IMR-90 (cell line): ENCODE data around the gene ORAI3. TPM values are rescaled to one million over a fixed set of nuclear protein-coding genes. Genes with fewer than 3 reads are reported as not detected.
A peak's percentile ranks its signal among the peaks of the same experiment; 100 is the strongest.

Source experiments
- ATAC-seq: fragments of 200-7000 bp; cut with Tn5 transposase; 2 replicates; pipeline ENCODE4 v1.9.1; 2020; ENCODE audit warnings: low read depth, mild to moderate bottlenecking, moderate library complexity
- BruUV-seq: library from RNA; stranded (reverse); fragments of 400-500 nt; replicated peaks from 2 replicates; lab custom pipeline; 2021; lab: Mats Ljungman, UMichigan
- CTCF ChIA-PET: fragments of 300-600 bp; formaldehyde crosslinking; extraction: SDS; loops from one replicate; lab custom pipeline; 2021; ENCODE audit warnings: antibody characterized with exemption; lab: Yijun Ruan, JAX
- POLR2A ChIA-PET: fragments of 300-600 bp; sonication (Branson Sonifier 250); formaldehyde crosslinking; loops from one replicate; lab custom pipeline; 2022; ENCODE audit warnings: antibody characterized with exemption; ENCODE audit not compliant: unreplicated experiment; lab: Charles Lee
- DNase-seq: peaks from one replicate; pipeline ENCODE4 v3.0.0; 2013
- H2AFZ ChIP-seq: replicated peaks from 2 replicates; pipeline ENCODE3; 2013; ENCODE audit warnings: low read length, mild to moderate bottlenecking; ENCODE audit not compliant: poor library complexity
- H2AK5ac ChIP-seq: 2 replicates; pipeline ENCODE4 v1.6.1; 2013; ENCODE audit warnings: low read depth, low read length, inconsistent platforms
- H2AK9ac ChIP-seq: replicated peaks from 2 replicates; pipeline ENCODE3; 2013; ENCODE audit warnings: mild to moderate bottlenecking, low read depth, low read length, moderate library complexity; ENCODE audit not compliant: poor library complexity
- H2BK120ac ChIP-seq: 2 replicates; pipeline ENCODE4 v1.6.1; 2013; ENCODE audit warnings: low read depth, low read length, inconsistent platforms
- H2BK15ac ChIP-seq: 3 replicates; pipeline ENCODE4 v1.6.1; 2013; ENCODE audit warnings: low read depth, low read length, inconsistent platforms
- H2BK20ac ChIP-seq: 2 replicates; pipeline ENCODE4 v1.6.1; 2013; ENCODE audit warnings: low read depth, mild to moderate bottlenecking, inconsistent platforms, low read length, moderate library complexity
- H2BK5ac ChIP-seq: 2 replicates; pipeline ENCODE4 v1.6.1; 2013; ENCODE audit warnings: mild to moderate bottlenecking, low read depth, low read length, inconsistent platforms; ENCODE audit not compliant: poor library complexity, severe bottlenecking
- H3K14ac ChIP-seq: replicated peaks from 2 replicates; pipeline ENCODE4 v1.6.1; 2013; ENCODE audit warnings: low read depth, low read length, inconsistent platforms
- H3K18ac ChIP-seq: 2 replicates; pipeline ENCODE4 v1.6.1; 2013; ENCODE audit warnings: low read depth, low read length, control low read depth
- H3K23ac ChIP-seq: 2 replicates; pipeline ENCODE4 v1.6.1; 2013; ENCODE audit warnings: low read depth, low read length, inconsistent platforms
- H3K27ac ChIP-seq: 2 replicates; pipeline ENCODE4 v1.5.1; 2013; ENCODE audit warnings: mild to moderate bottlenecking, control low read depth, low read length; ENCODE audit not compliant: insufficient read depth
- H3K27me3 ChIP-seq: 2 replicates; pipeline ENCODE4 v1.6.1; 2013; ENCODE audit warnings: low read length; ENCODE audit not compliant: control insufficient read depth, insufficient read depth
- H3K36me3 ChIP-seq: 2 replicates; pipeline ENCODE4 v1.6.1; 2013; ENCODE audit warnings: low read length, mixed read lengths; ENCODE audit not compliant: control insufficient read depth, insufficient read depth
- H3K4ac ChIP-seq: 2 replicates; pipeline ENCODE4 v1.6.1; 2013; ENCODE audit warnings: low read depth, low read length, inconsistent platforms
- H3K4me1 ChIP-seq: 2 replicates; pipeline ENCODE4 v1.6.1; 2013; ENCODE audit warnings: low read length, mixed read lengths; ENCODE audit not compliant: control insufficient read depth, insufficient read depth
- H3K4me2 ChIP-seq: 2 replicates; pipeline ENCODE4 v1.6.1; 2013; ENCODE audit warnings: low read depth, mild to moderate bottlenecking, control low read depth, low read length, moderate library complexity
- H3K4me3 ChIP-seq: 2 replicates; pipeline ENCODE4 v1.5.1; 2013; ENCODE audit warnings: low read depth, mild to moderate bottlenecking, control low read depth, low read length, moderate library complexity; ENCODE audit not compliant: insufficient read depth
- H3K56ac ChIP-seq: 2 replicates; pipeline ENCODE4 v1.6.1; 2013; ENCODE audit warnings: low read length, inconsistent platforms; ENCODE audit not compliant: insufficient read depth; ENCODE audit errors: extremely low read depth
- H3K79me1 ChIP-seq, 2 experiments: 2 replicates each; pipeline ENCODE4 v1.6.1; 2013; ENCODE audit warnings: low read length in 2 of 2, inconsistent platforms in 1 of 2, low read depth in 1 of 2
- H3K9ac ChIP-seq: 2 replicates; pipeline ENCODE4 v1.6.1; 2013; ENCODE audit warnings: low read depth, low read length, control low read depth
- H3K9me1 ChIP-seq: 2 replicates; pipeline ENCODE4 v1.6.1; 2013; ENCODE audit warnings: low read length, inconsistent platforms; ENCODE audit not compliant: insufficient read depth
- H3K9me3 ChIP-seq: 2 replicates; pipeline ENCODE4 v1.6.1; 2013; ENCODE audit warnings: low read length; ENCODE audit not compliant: control insufficient read depth, insufficient read depth
- H4K20me1 ChIP-seq: 2 replicates; pipeline ENCODE4 v1.6.1; 2013; ENCODE audit warnings: low read length, inconsistent platforms; ENCODE audit not compliant: insufficient read depth
- H4K5ac ChIP-seq: 2 replicates; pipeline ENCODE4 v1.6.1; 2013; ENCODE audit warnings: mild to moderate bottlenecking, low read depth, low read length, control low read depth
- H4K8ac ChIP-seq, 2 experiments: 2 replicates each; pipeline ENCODE4 v1.6.1; 2013; ENCODE audit warnings: low read depth in 2 of 2, low read length in 2 of 2, control low read depth in 1 of 2, inconsistent platforms in 1 of 2
- H4K91ac ChIP-seq: 2 replicates; pipeline ENCODE4 v1.6.1; 2013; ENCODE audit warnings: low read depth, low read length, inconsistent platforms; ENCODE audit not compliant: insufficient read depth
- BHLHE40 ChIP-seq: fragments of 150-350 bp; IDR thresholded peaks from 2 replicates; pipeline ENCODE4 v1.6.1; 2016; ENCODE audit warnings: mild to moderate bottlenecking, low read depth, low read length
- CEBPB ChIP-seq: IDR thresholded peaks from 2 replicates; pipeline ENCODE4 v1.6.1; 2012; ENCODE audit warnings: low read depth, low read length, improper control_type of control experiment
- CHD1 ChIP-seq: IDR thresholded peaks from 2 replicates; pipeline ENCODE4 v1.6.1; 2012; ENCODE audit warnings: low read depth, low read length, improper control_type of control experiment
- CTCF ChIP-seq: conservative IDR thresholded peaks from 2 replicates; pipeline ENCODE4 v1.5.1; 2012; ENCODE audit warnings: mild to moderate bottlenecking, low read depth, low read length, improper control_type of control experiment
- FOS ChIP-seq: fragments of 150-350 bp; IDR thresholded peaks from 2 replicates; pipeline ENCODE4 v1.6.1; 2016; ENCODE audit warnings: low read depth, low read length
- MAFK ChIP-seq: IDR thresholded peaks from 2 replicates; pipeline ENCODE4 v1.6.1; 2012; ENCODE audit warnings: low read depth, low read length, improper control_type of control experiment
- MAZ ChIP-seq: IDR thresholded peaks from 2 replicates; pipeline ENCODE4 v1.6.1; 2012; ENCODE audit warnings: low read depth, mild to moderate bottlenecking, low read length, improper control_type of control experiment, moderate library complexity, borderline replicate concordance
- MXI1 ChIP-seq: IDR thresholded peaks from 2 replicates; pipeline ENCODE4 v1.6.1; 2012; ENCODE audit warnings: low read depth, mild to moderate bottlenecking, low read length, moderate library complexity, borderline replicate concordance
- NFE2L2 ChIP-seq: fragments of 150-350 bp; IDR thresholded peaks from 2 replicates; pipeline ENCODE4 v1.6.1; 2016; ENCODE audit warnings: low read depth, mild to moderate bottlenecking, low read length
- RAD21 ChIP-seq: IDR thresholded peaks from 2 replicates; pipeline ENCODE4 v1.6.1; 2012; ENCODE audit warnings: low read length, improper control_type of control experiment
- RCOR1 ChIP-seq: IDR thresholded peaks from 2 replicates; pipeline ENCODE4 v1.6.1; 2012; ENCODE audit warnings: mild to moderate bottlenecking, low read length, improper control_type of control experiment; ENCODE audit not compliant: insufficient replicate concordance
- RFX5 ChIP-seq: IDR thresholded peaks from 2 replicates; pipeline ENCODE4 v1.8.0; 2012; ENCODE audit warnings: low read depth, mild to moderate bottlenecking, low read length, moderate library complexity
- SMC3 ChIP-seq: fragments of 150-350 bp; IDR thresholded peaks from 2 replicates; pipeline ENCODE4 v1.6.1; 2016; ENCODE audit warnings: low read depth, mild to moderate bottlenecking, antibody characterized with exemption, low read length, moderate library complexity
- USF2 ChIP-seq: fragments of 150-350 bp; IDR thresholded peaks from 2 replicates; pipeline ENCODE4 v1.6.1; 2017; ENCODE audit warnings: mild to moderate bottlenecking, antibody characterized with exemption, low read length, low read depth
- WGBS, 2 experiments: methylation state at CpG; one replicate each; pipeline versions ENCODE4 v1.1.5 to v1.1.7; 2013; ENCODE audit warnings: missing lambda C conversion rate in 2 of 2; ENCODE audit not compliant: insufficient read length in 1 of 2; ENCODE audit errors: extremely low coverage in 2 of 2; 5-methylcytosine and 5-hydroxymethylcytosine counted together
- dilution Hi-C: fragments of 300-500 bp; cut with HindIII; formaldehyde crosslinking; loops from one replicate; pipeline ENCODE4 v1.14.3; 2018; ENCODE audit warnings: low sequenced_read_pairs; ENCODE audit not compliant: unreplicated experiment
- in situ Hi-C: fragments of 300-500 bp; cut with MboI; formaldehyde crosslinking; loops from 3 replicates; pipeline ENCODE4 v1.14.3; 2019; ENCODE audit warnings: low sequenced_read_pairs, inconsistent platforms, mixed read lengths
- intact Hi-C: fragments of 100-400 bp; cut with micrococcal nuclease; formaldehyde crosslinking; loops from 2 replicates; pipeline ENCODE4 v1.10.0; 2022
- polyA plus RNA-seq, 3 experiments: library from polyadenylated mRNA; depleted of rRNA; stranded (reverse); fragments of >200 nt; gene quantifications; 2 replicates each; pipeline ENCODE4 v1.2.3, GENCODE V29; 2012; ENCODE audit warnings: low replicate concordance in 1 of 3
- total RNA-seq: library from RNA; depleted of rRNA; stranded (reverse); fragments of >200 nt; gene quantifications from 2 replicates; pipeline ENCODE4 v1.2.3, GENCODE V29; 2012

The ORAI3 gene
- total and polyA plus RNA-seq, 2 of the 4 experiments (the other 2 are of a cell fraction), result 6.8 to 16.9 TPM

- Histone ChIP-seq H3K79me1 (peaks cover 4 to 45% of the 10 kb centered on the region in 2 experiments; a peak in 2 of 4 replicates), H2BK20ac (peak within 1 kb of the TSS; percentile 65), H4K8ac (peak within 1 kb of the TSS; percentile 83 to 99), H4K20me1 (peaks cover 4% of the 10 kb centered on the region; the same call in 1 of the 2 replicates), H2AK9ac (peak within 1 kb of the TSS; percentile 98), H3K4me1 (peaks cover 2% of the 10 kb centered on the region; the same call in 1 of the 2 replicates), H3K23ac (peak within 1 kb of the TSS; percentile 87), H3K9me3 (no peaks in the 10 kb centered on the region), H2AK5ac (peak within 1 kb of the TSS; percentile 100), H3K27ac (peak within 1 kb of the TSS; percentile 94), H3K4me2 (peak within 1 kb of the TSS; percentile 83), H2BK5ac (peak within 1 kb of the TSS; percentile 97), H3K56ac (peak within 1 kb of the TSS; percentile 92), H3K36me3 (peaks cover 12% of the 10 kb centered on the region; the same call in 1 of the 2 replicates), H3K4me3 (peak within 1 kb of the TSS; percentile 59), H2AFZ (peak within 1 kb of the TSS; percentile 99), H3K9me1 (no peaks in the 10 kb centered on the region), H4K91ac (peak within 1 kb of the TSS; percentile 98), H3K14ac (peak within 1 kb of the TSS; percentile 94), H3K18ac (peak within 1 kb of the TSS; percentile 88), H4K5ac (peak within 1 kb of the TSS; percentile 96), H3K4ac (peak within 1 kb of the TSS; percentile 98), H3K27me3 (no peaks in the 10 kb centered on the region), H3K9ac (peak within 1 kb of the TSS; percentile 77), H2BK120ac (peak within 1 kb of the TSS; percentile 92), H2BK15ac (peak within 1 kb of the TSS; percentile 94; the same call in 2 of the 3 replicates)
- no TSS peak for BruUV-seq
- no CpG with 5 or more reads among the region's 31 CpGs for WGBS, 2 experiments
- dilution Hi-C loops, result no loop called here
- ATAC-seq (no peak), DNase-seq (no peak)
- in situ Hi-C loops, result no loop called here
- POLR2A ChIA-PET, result interaction anchor here (0.6 to 1.0 kb wide), 4 partner anchors 22 to 239 kb away, joined by 3 to 5 read pairs (median 4); no protein-coding TSS in a partner anchor
- CTCF ChIA-PET, result interaction anchor here (1.1 kb wide), 1 partner anchor 18 kb away, joined by 4 read pairs; no protein-coding TSS in a partner anchor
- intact Hi-C loops, result loop anchor here (5.0 kb wide), 2 partner anchors 161 to 226 kb away; partner anchors contain the start of genes CFAP119, RNF40 and SRCAP
- no peak for TF ChIP-seq MAFK
- TF ChIP-seq BHLHE40, result no peak
- no peak for TF ChIP-seq MXI1
- no peak for TF ChIP-seq FOS
- TF ChIP-seq RAD21, result no peak
- no peak for TF ChIP-seq RCOR1
- TF ChIP-seq USF2, result no peak
- TF ChIP-seq RFX5, result no peak
- no peak for TF ChIP-seq NFE2L2
- TF ChIP-seq CEBPB, result no peak
- no peak for TF ChIP-seq SMC3
- no peak for TF ChIP-seq CHD1
- no peak for TF ChIP-seq CTCF
- TF ChIP-seq MAZ, result no peak
Measured at GRCh38 chr16:30923554-30924075, 25.3 kb upstream of the ORAI3 start, which contains the start of gene FBXL19. TSS of gene FBXL19 (plus strand) at chr16:30923572. CDS start at chr16:30925755, 2,183 bp downstream.
